Fibroblast of villous mesenchyme (primary cell): ENCODE results near the gene ABCA9. TPM values are rescaled to one million over a fixed set of nuclear protein-coding genes. Genes with fewer than 3 reads are reported as not detected.
A peak's percentile ranks its signal among the peaks of the same experiment; 100 is the strongest.
"Not testable (repeated sequence)": the region's sequence is repeated elsewhere in the genome, so short reads cannot be mapped to it uniquely, and the experiment has no call there.

Experiments used
- DNase-seq: peaks from one replicate; pipeline ENCODE4 v3.0.0-alpha.2; 2010; ENCODE audit warnings: low read depth
- H3K4me3 ChIP-seq: 2 replicates; pipeline ENCODE4 v1.5.1; 2011; ENCODE audit warnings: low read depth, mild to moderate bottlenecking, low read length
- CTCF ChIP-seq: IDR thresholded peaks from 2 replicates; pipeline ENCODE4 v1.5.1; 2012; ENCODE audit warnings: low read depth, mild to moderate bottlenecking, low read length; ENCODE audit not compliant: insufficient read depth
- total RNA-seq: library from RNA; depleted of rRNA; stranded (reverse); fragments of >200 nt; gene quantifications from 2 replicates; pipeline ENCODE4 v1.2.3, GENCODE V29; 2012

Gene ABCA9
- total RNA-seq, 1 donor: 2.2 TPM

GRCh38 chr17:69075823-69076222 lies 15.1 kb upstream of the ABCA9 start:
- no peak overlapping the region for H3K4me3 ChIP-seq
- no peak for TF ChIP-seq CTCF
- DNase-seq: no peak

- H3K4me3 ChIP-seq: not testable (repeated sequence)
Measured at GRCh38 chr17:69073392-69073791, 12.7 kb upstream of the ABCA9 start.

GRCh38 chr17:69072803-69073256 lies 12.1 kb upstream of the ABCA9 start:
- not testable (repeated sequence) for DNase-seq, H3K4me3 ChIP-seq

More at GRCh38 chr17:69073392-69073791, 12.7 kb upstream of the ABCA9 start:
- DNase-seq: not testable (repeated sequence)

GRCh38 chr17:69071233-69071586 lies 10.5 kb upstream of the ABCA9 start:
- not testable (repeated sequence) for H3K4me3 ChIP-seq

GRCh38 chr17:69070378-69071232 lies 9.9 kb upstream of the ABCA9 start:
- H3K4me3 ChIP-seq, DNase-seq: not testable (repeated sequence)

More at GRCh38 chr17:69071233-69071586, 10.5 kb upstream of the ABCA9 start:
- not testable (repeated sequence) for DNase-seq

GRCh38 chr17:69069226-69069750 lies 8.6 kb upstream of the ABCA9 start:
- H3K4me3 ChIP-seq: no peak overlapping the region
- DNase-seq: no peak
- TF ChIP-seq CTCF: no peak

- no peak overlapping the region for H3K4me3 ChIP-seq
- no peak for DNase-seq
- peak; percentile 4 for TF ChIP-seq CTCF
Measured at GRCh38 chr17:69067274-69068047, 6.7 kb upstream of the ABCA9 start.

GRCh38 chr17:69066482-69066881 lies 5.8 kb upstream of the ABCA9 start:
- TF ChIP-seq CTCF: no peak
- no peak for DNase-seq
- no peak overlapping the region for H3K4me3 ChIP-seq
